Astrocyte (in vitro differentiated cells and primary cell): ENCODE results near the gene UNC79.

Source experiments
- EZH2 ChIP-seq: IDR thresholded peaks from 2 replicates; pipeline ENCODE4 v1.6.1; 2012; ENCODE audit warnings: mild to moderate bottlenecking, low read length, inconsistent platforms; ENCODE audit not compliant: insufficient read depth
- TF ChIP-seq, protein P1 (sequence below): IDR thresholded peaks from 2 replicates; pipeline ENCODE4 v1.5.1; 2011; ENCODE audit warnings: low read depth, mild to moderate bottlenecking, inconsistent platforms, low read length, moderate library complexity; ENCODE audit not compliant: insufficient read depth

DNA sequence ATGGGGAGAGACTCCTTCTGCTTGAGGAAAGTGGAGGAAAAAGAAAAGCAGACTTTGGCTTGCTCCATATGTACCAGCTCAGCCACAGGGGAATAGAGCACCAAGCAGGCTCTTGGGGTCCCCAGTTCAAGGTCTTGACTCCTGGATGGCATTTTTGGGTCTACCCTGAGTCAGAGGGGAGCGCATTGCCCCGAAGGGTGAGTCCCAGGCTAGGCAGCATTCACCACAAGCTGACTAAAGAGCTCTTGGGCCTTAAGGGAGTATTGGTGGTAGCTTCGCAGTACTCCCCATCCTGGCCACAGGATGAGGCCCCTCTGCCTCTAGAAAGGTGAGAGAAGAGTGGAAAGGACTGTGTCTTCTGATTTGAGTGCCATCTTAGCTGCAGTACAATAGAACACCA lies 19.8 kb upstream of the UNC79 start:
- TF ChIP-seq, protein P1, sequence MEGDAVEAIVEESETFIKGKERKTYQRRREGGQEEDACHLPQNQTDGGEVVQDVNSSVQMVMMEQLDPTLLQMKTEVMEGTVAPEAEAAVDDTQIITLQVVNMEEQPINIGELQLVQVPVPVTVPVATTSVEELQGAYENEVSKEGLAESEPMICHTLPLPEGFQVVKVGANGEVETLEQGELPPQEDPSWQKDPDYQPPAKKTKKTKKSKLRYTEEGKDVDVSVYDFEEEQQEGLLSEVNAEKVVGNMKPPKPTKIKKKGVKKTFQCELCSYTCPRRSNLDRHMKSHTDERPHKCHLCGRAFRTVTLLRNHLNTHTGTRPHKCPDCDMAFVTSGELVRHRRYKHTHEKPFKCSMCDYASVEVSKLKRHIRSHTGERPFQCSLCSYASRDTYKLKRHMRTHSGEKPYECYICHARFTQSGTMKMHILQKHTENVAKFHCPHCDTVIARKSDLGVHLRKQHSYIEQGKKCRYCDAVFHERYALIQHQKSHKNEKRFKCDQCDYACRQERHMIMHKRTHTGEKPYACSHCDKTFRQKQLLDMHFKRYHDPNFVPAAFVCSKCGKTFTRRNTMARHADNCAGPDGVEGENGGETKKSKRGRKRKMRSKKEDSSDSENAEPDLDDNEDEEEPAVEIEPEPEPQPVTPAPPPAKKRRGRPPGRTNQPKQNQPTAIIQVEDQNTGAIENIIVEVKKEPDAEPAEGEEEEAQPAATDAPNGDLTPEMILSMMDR = no peak
- TF ChIP-seq EZH2 = no peak
